IPS-18c (cell line): ENCODE data around the gene PIP5KL1.

ENCODE experiments used
- H3K4me3 ChIP-seq: 2 replicates; pipeline ENCODE4 v1.7.0; 2013; ENCODE audit warnings: low read depth, mild to moderate bottlenecking, low read length, moderate library complexity; ENCODE audit not compliant: insufficient read depth
- H3K9me3 ChIP-seq: one replicate; pipeline ENCODE4 v1.6.1; 2013; ENCODE audit warnings: mild to moderate bottlenecking, low read length, moderate library complexity; ENCODE audit not compliant: control insufficient read depth, insufficient read depth

PIP5KL1 gene

DNA sequence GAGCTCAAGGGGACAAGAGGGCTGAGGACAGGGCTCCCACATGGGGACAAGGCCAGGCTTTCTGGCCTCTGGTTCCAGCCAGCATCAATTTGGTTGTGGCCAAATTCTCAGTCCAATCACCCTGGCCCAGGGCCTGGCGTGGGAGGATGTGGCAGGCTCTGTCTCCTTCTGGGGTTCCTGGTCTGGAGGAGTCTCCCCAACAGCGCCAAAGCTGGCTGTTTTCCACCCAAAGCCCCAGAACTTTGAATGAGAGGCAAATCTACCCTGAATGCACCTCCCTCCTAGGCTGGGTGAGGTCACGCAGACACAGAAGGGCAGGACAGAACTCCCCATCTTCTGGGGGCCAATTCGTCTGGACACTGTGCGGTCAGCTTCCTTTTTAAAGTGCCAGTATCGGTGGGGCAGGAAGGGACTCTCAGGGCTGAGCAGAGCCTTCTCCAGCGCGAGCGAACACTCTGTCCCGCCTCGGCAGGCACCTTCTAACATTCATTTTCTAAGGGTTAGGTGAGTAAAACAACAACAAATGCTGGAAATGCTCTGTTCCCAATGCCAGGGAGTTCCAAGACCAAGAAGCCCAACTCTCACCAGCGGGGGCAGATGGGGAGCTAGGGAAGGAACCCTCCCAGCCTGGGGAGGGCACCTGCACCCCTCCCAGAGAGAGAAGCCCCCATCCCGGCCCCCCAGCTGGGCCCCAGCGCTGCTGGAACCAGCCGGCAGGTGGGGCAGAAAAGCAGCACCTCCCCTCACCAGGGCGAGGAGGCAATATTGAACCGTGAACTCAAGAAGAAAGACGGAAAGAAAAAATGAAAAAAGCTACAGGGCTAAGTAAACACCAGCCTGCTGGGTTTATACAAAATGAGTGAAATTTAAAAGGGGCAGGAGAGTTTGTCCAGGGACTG lies 10.7 kb upstream of the PIP5KL1 start:
- H3K9me3 ChIP-seq = peaks cover 2% of the 10 kb centered on the region
- H3K4me3 ChIP-seq = no peak overlapping the region

DNA sequence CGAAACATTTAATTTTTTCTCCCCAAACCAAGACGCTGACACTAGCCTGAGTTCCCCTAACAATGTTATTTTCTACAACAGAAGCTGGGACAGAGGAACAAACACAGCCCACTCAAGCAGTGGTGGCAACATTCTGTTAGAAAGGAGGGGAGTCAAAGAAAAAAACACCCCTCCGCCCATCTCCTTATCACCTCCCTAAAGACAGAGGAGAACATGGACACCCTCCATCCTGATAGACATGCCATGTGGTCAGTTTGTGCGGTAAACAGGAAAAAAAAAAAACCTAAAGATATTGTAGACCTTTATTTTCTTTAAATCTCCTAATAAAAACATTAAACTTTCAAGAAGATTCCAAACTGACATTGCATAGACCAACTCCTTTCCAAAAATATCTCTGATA lies 10.0 kb upstream of the PIP5KL1 start:
- H3K4me3 ChIP-seq = no peak overlapping the region

DNA sequence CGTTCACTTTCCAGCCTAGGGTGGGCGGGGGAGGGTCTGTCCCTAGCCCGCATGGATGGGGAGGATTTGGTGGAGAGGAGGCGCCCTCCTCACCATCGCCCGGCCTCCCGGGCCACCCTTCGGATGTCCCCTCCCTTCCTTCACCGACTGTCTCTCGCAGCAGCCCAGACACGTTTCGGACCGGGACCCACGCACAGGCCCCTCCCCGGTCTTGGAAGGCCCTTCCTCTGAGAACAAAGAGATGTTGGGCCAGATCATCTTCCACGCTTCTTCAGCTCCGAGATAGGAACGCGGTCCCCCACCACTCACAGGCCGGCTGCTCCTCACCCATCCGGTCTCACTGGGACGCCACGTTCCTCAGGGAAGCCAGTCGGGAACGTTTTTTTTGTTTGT lies 7.7 kb upstream of the PIP5KL1 start:
- Histone ChIP-seq H3K9me3 (peaks cover 2% of the 10 kb centered on the region), H3K4me3 (peak overlapping the region; percentile 96)

More for the DNA sequence above, 10.0 kb upstream of the PIP5KL1 start:
- H3K9me3 ChIP-seq = peaks cover 2% of the 10 kb centered on the region

DNA sequence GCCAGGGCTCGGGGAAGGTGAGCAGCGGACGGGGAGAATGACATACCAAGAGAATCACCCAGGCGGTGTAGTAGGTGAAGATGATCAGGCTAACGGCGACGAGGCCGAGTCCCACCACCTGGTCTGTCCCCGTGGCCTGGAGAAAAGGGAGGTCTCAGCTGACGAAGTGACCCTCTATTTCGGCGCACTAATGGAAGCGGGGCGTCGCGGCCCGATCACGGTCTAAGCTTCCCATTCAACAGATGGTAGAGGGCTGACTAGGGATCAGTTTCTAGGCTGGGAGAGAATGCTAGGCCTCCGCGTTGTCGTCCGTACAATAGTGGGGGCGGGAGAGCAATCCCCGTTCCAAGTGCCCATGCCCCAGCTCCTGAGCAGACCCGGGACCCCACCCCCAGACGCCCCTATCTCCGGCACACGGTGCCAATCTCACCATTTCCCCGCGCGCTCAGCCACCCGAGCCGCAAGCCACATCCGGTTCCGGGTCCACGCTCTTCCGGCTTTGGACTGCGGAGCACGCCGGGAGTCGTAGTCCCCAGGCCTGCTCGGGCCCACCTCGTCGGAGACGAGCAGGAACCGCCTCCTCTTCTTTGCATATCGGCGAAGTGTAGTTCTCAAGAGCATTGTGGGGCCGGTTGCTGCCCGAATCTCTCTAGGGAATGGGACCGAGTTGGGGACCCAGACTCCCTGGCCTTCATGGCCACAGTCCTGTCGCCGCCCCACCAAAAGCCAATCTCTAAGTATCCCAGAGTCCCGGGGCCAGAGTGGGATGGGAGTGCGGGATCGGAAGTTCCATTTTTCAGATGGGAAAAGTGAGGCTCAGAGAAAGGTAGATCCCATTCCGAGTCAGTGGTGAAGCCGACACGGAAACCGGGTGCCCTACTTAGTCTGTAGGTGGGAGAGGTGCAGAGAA lies 7.1 kb upstream of the PIP5KL1 start, which contains the start of gene DPM2:
TSS of gene DPM2 (minus strand) at position 467 of the 910 bp plus-strand sequence. CDS start at position 433, 34 bp downstream.
- H3K9me3 ChIP-seq = peaks cover 2% of the 10 kb centered on the region
- peak within 1 kb of the TSS; percentile 96 for H3K4me3 ChIP-seq

DNA sequence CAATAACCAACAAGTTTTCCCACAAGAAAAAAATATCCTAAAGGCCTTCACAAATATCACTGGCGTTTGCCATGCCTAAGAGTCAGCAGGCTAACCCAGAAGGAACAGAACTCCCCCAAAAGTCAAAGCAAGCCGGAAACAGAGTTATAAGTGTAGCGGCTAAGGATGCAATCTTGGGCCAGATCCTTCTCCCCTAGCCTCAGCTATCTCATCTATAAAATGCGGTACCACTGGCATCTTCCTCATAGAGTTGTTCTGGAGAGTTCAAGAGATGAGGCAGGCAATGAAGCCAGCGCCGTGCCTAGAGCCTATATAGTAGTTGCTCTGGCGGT lies 6.4 kb upstream of the PIP5KL1 start:
- peak overlapping the region; percentile 96 for H3K4me3 ChIP-seq
- H3K9me3 ChIP-seq = peaks cover 2% of the 10 kb centered on the region

DNA sequence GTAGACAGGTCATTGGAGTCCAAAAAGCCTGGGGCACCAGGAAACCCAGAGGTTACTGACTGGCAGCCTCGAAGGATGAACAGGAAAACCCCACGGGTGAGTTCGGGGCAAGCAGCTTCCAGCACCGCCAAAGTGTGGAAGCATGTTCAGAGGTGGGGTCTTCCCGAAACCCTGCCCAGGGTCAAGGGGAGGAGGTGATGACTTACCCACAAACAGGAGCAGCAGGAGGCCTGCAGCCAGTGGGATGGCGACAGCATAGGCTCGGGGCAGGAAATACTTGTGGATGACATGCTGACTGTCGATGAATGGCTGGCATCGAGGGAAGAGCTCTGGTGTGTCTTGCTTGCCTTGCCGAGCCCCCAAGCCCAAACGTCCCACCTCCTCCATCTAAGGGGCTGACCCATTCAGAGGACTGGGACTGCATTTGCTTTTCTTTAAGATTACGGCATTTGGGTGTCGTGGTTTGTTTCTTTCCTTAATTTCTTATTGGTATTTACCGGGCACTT lies 5.8 kb upstream of the PIP5KL1 start:
- Histone ChIP-seq H3K9me3 (peaks cover 2% of the 10 kb centered on the region), H3K4me3 (peak overlapping the region; percentile 96; the same call in 1 of the 2 replicates)

DNA sequence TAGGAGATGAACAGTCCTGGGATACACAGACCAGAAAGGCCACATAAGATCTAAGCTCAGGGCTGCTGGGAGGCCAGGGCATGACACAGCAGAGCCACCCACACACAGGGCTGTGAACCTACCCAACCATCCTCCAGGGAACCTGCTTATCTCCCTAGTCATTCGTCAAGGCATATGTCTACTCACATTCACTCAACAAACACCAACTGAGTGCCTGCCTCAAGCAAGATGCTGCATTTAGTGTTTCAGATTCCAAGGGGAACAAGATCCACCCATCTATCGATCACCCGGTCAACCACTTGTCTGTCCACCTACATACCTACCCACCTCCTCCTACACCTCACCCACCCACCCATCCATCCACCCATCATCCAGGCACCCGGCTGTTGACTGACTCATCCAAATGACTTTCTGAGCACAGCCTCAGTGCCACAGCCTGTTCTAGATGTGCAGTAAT lies 5.2 kb upstream of the PIP5KL1 start:
- Histone ChIP-seq H3K9me3 (no peaks in the 10 kb centered on the region), H3K4me3 (no peak overlapping the region)

DNA sequence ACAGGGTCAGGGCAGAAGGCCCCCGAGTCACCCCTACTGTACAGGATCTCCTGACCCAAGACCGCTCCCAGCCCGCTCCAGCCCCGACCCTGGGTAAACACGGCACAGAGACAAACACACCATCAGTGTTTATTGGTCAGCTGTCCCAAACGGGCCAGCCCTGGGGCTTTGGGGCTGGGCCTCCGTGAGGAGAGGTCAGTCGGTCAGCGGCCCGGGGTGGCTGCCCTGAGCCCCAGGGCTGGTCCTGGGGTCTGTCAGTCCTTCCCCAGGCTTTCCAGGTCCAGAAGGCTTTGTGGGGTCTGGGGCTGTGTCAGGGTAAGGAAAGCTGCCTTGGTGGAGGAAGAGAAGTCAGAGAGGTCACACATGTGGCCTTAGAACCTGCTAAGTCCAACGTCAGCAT lies 4.4 kb upstream of the PIP5KL1 start:
- no peak overlapping the region for H3K4me3 ChIP-seq
- H3K9me3 ChIP-seq = no peaks in the 10 kb centered on the region

DNA sequence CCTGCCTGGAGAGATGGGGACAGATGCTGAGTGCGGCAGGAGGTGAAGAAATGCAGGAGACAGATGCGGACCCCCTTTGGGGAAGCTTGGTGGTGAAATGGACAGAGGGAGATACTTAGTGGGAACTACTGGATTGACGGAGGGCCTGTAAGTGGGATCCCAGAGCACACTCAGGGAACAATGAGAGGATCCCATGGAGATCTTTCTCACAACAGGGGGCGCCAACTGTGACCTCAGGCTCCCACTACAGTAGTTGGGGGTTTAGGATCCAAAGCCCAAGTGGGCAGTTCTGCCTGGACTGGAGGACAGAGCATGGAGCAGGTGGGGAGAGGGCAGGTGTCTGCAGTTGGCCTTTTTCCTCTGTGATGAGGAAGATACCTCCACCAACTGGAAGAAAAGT lies 3.7 kb upstream of the PIP5KL1 start:
- no peaks in the 10 kb centered on the region for H3K9me3 ChIP-seq
- no peak overlapping the region for H3K4me3 ChIP-seq

DNA sequence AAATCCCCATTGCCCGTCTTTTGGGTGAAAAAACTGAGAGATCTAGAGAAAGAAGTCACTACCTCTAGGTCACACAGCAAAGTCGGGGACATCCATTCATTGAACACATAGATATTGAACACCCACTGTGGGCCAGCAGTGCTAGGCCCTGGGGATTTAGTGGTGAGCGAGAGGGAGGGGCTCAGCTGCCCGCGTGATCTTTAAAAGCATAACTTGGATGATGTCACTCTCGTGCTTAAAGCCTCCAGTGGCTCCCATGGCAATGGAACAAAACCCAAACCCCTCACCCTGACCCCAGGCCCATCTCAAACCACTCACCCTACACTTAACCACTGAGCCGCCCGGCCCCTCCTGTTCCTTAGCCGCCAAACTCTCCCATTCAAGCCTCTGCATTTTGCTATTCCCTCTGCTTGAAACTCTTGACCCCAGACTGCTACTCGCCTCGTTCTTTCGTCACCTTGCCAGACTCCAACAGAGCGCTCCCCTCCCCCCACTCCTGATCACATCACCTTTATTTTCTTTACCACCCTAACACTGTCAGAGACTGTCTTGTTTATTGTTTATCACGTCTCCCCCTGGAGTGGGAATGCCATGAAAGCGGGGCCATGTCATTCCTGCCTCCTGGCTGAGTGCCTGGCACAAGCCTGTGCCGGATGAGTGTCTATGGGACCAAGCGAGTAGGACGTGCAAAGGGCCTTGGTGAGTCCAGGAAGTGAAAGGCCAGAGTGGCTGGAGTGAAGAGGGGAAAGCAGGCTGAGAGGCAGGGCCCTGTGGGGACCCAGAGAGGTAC lies 710 bp upstream of the PIP5KL1 start:
- peak overlapping the region; percentile 71 for H3K4me3 ChIP-seq
- H3K9me3 ChIP-seq = no peaks in the 10 kb centered on the region

DNA sequence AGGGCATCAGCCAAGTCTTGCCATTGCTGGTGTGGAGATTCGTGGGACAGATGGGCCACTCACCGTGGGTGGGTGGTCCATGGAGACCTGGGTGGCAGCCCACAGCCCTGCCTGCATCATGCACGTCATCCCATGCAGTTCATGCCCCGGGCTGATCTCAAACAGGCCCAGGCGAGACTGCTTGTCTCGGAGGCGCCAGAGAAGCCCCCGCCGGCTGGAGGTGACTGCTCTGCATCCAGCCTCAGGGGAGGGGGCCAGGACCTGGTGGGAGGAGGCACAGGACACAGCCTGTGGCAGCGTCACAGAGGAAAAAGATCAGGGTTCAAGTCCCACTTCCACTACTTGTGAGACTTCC lies 975 bp downstream of the PIP5KL1 start:
- H3K9me3 ChIP-seq = no peaks in the 10 kb centered on the region
- no peak overlapping the region for H3K4me3 ChIP-seq

DNA sequence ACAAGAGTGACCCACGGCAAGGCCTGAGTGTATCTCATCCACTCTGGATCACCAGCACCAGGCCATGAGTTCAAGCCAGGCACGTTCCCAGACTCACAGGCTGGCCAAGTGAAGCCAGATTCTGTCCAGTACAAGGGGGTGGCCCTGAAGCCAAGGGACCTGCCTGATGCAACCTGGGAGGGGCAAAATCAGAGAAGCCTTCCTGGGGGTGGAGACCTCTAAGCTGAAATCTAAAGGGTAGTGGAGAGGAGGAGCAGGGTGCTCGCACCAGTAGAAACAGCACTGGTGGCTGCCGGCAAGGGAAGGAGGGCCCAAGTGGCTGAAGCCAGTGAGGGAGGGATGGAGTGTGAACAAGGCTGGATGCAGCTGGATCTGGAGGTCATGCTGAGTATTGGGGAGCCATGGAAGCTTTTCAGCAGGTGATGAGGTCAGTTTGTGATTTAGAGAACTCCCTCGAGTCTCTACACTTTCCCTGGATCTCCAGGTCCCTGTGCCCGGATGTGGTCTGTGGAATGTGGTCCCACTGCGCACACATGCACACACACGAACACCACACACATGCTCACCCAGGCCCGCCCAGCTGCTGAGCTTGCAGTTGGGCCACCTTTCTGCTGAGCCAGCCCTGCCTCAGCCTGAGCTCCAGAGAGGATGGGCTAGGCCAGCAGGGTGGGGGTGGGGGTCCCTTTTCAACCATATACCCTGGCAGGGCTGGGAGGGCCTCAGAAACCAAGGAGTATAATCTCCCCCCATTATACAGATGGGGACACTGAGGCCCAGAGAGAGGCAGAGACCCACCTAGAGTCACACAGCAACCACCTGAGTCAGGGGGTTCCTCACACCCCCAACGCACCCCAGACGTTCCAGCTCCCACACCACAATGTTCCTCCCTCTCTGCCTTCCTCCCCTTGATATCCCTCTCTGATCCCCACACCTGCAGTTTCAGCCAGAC lies 1.6 kb downstream of the PIP5KL1 start:
- Histone ChIP-seq H3K9me3 (no peaks in the 10 kb centered on the region), H3K4me3 (0 out of 2 replicates have a peak overlapping the region, but pooled peaks have one; percentile 15)

DNA sequence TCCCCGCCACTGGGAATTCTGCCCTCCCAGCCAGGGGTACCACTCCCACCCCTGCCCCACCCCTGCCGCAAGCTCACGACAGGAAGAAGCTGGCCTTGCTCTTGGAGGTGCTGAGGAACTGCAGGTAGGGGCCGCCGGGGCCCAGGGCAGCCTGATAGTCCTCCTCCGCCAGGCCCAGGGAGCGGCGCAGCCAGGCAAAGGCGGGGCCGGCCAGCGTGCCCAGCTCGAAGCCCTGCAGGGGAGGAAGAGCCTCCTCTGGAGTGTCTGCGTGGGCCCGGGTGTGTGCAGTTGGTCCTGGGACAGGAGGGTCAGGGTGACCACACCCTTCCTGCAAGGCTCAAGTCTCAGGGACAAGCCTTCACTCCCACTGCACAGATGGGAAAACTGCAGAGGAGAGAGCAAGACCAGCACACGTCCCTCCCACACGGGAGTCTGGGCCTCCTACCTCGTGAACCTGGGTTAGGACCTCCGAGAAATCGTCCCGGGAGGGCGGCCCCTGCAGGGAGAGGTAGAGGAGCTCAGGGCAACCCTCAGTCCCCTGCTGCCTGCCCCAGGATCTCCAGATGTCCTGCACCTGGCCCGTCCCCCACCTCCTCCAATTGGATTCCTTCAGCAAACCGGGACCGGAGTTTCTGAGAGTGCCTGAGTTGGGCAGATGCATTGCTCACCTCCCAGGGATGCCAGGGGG lies 2.4 kb downstream of the PIP5KL1 start:
- Histone ChIP-seq H3K4me3 (peak overlapping the region; percentile 57), H3K9me3 (no peaks in the 10 kb centered on the region)

DNA sequence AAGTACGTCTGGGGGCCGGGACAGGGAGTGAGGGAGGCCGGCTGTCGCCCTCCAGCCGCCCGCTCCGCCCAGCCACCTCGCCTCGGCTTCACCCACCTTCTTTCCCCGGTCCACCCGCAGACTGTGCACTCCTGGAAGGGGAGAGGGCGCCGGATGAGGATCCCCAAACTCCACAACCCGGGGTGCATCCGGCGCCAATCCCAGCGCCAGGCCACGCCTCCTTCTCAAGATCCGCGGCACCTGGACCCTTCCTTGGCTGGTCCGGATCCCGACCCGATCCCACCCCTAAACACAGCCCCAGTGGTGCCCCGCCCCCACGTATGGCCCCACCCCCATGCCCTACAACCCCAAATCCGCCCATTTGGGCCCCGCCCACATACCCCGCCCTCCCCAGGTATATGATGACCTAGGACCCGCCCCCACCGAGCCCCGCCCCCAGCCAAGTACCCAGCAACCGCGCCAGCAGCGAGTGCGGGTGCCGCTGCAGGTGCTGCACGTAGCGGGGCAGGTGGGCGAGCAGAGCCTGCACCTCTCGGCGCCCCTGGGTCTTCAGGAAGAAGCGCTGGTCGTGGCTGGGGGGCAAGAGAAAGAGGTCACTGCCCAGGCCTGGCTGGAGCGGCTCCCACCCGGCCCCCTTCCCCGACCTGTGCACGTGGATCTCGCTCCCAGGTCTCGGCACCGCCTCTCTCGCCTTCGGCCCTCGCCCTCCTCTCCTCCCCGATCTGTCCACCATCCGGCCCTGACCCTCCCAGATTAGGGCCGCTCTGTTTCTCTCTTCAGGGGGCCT lies 3.2 kb downstream of the PIP5KL1 start:
- Histone ChIP-seq H3K9me3 (no peaks in the 10 kb centered on the region), H3K4me3 (peak overlapping the region; percentile 84)

DNA sequence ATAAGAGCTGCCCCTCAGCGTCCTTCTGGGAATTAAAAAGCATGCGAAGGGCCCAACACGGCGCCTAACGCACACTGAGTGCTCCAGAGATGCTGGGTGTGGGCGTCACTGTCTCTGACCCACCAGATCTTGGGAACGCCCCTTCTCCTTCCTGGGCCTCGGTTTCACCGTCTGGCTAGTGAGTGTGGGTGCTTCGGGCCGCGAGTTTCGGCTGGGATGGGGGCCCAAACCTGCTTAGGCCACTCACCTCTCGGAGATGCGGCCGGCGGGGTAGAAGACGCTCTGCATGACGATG lies 3.7 kb downstream of the PIP5KL1 start:
- peak overlapping the region; percentile 84 for H3K4me3 ChIP-seq
- H3K9me3 ChIP-seq = peaks cover 2% of the 10 kb centered on the region
